ENCODE data around the gene VSTM1.

DNA sequence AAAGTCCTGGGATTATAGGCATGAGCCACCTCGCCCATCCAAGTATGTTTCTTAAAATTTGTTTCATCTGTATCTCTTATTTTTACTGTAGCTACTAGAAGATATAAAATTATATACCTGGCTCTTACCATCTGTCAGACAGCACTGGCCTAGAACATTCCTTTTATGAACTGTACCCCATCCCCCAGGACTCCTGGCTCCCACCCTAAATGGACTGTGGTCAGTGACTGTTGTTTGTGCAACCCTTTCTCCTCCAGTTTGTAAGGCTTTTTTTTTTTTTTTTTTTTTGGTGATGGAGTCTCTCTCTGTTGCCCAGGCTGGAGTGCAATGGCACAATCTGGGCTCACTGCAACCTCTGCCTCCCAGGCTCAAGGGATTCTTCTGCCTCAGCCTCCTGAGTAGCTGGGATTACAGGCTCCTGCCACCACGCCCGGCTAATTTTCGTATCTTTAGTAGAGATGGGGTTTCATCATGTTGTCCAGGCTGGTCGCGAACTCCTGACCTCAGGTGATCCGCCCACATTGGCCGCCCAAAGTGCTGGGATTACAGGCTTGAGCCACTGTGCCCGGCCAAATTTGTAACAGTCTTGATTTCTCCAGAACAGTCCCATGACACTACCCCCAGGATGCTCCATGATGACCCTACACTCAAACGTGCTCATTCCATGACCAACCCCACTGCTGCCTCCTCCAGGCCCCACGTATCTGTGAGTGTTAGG lies 41.5 kb upstream of the VSTM1 start:
- TF ChIP-seq TAF1 (IDR thresholded peaks at IDR 0.05; ENCODE audit: low read depth, low read length) (no peak), POLR2A (IDR thresholded peaks at IDR 0.05; ENCODE audit: control extremely low read depth in 1 of 2, low read depth in 2 of 2, low read length in 2 of 2) (no peak), POLR2AphosphoS5 (IDR thresholded peaks at IDR 0.05; ENCODE audit: low read depth, low read length) (no peak), SAP30 (IDR thresholded peaks at IDR 0.05; ENCODE audit: insufficient read depth, insufficient replicate concordance, low read length) (no peak), EZH2 (IDR thresholded peaks at IDR 0.05; ENCODE audit: low read depth, low read length, severe bottlenecking) (no peak), BCL11A (IDR thresholded peaks at IDR 0.05; ENCODE audit: low read depth in 2 of 2, low read length in 2 of 2) (no peak), NRF1 (IDR thresholded peaks at IDR 0.05; ENCODE audit: low read depth, low read length) (no peak)
- TF ChIP-seq, protein P1, sequence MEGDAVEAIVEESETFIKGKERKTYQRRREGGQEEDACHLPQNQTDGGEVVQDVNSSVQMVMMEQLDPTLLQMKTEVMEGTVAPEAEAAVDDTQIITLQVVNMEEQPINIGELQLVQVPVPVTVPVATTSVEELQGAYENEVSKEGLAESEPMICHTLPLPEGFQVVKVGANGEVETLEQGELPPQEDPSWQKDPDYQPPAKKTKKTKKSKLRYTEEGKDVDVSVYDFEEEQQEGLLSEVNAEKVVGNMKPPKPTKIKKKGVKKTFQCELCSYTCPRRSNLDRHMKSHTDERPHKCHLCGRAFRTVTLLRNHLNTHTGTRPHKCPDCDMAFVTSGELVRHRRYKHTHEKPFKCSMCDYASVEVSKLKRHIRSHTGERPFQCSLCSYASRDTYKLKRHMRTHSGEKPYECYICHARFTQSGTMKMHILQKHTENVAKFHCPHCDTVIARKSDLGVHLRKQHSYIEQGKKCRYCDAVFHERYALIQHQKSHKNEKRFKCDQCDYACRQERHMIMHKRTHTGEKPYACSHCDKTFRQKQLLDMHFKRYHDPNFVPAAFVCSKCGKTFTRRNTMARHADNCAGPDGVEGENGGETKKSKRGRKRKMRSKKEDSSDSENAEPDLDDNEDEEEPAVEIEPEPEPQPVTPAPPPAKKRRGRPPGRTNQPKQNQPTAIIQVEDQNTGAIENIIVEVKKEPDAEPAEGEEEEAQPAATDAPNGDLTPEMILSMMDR (IDR thresholded peaks at IDR 0.05; ENCODE audit: control extremely low read depth in 1 of 3, insufficient read depth in 1 of 3, low read depth in 1 of 3, low read length in 3 of 3) = no peak
